HG03457 (cell line): Measurements from ENCODE around the gene RNASEH2A.
"Not testable (repeated sequence)": the region's sequence is repeated elsewhere in the genome, so short reads cannot be mapped to it uniquely, and the experiment has no call there.

ENCODE experiments used
- ATAC-seq: cut with Tn5 transposase; IDR thresholded peaks from one replicate; pipeline ENCODE4 v1.9.1; 2021; ENCODE audit warnings: moderate number of reproducible peaks; ENCODE audit not compliant: unreplicated experiment

RNASEH2A gene

GRCh38 chr19:12793290-12794195 is 12.8 kb upstream of the RNASEH2A start:
- ATAC-seq: peak; percentile 24

GRCh38 chr19:12794196-12794941 is 12.0 kb upstream of the RNASEH2A start:
- ATAC-seq: no peak

DNA sequence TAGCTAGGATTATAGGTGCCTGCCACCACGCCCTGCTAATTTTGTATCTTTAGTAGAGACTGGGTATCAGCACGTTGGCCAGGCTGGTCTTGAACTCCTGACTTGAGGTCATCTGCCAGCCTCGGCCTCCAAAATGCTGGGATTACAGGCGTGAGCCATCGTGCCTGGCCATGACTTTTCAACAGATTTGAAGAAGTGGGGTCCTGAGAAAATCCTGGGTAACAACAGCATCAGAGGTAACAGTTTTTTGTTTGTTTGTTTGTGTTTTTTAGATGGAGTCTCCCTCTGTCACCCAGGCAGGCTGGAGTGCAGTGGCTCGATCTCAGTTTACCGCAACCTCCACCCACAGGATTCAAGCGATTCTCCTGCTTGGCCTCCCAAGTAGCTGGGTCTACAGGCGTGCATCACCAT is 11.4 kb upstream of the RNASEH2A start:
- ATAC-seq: no peak

DNA sequence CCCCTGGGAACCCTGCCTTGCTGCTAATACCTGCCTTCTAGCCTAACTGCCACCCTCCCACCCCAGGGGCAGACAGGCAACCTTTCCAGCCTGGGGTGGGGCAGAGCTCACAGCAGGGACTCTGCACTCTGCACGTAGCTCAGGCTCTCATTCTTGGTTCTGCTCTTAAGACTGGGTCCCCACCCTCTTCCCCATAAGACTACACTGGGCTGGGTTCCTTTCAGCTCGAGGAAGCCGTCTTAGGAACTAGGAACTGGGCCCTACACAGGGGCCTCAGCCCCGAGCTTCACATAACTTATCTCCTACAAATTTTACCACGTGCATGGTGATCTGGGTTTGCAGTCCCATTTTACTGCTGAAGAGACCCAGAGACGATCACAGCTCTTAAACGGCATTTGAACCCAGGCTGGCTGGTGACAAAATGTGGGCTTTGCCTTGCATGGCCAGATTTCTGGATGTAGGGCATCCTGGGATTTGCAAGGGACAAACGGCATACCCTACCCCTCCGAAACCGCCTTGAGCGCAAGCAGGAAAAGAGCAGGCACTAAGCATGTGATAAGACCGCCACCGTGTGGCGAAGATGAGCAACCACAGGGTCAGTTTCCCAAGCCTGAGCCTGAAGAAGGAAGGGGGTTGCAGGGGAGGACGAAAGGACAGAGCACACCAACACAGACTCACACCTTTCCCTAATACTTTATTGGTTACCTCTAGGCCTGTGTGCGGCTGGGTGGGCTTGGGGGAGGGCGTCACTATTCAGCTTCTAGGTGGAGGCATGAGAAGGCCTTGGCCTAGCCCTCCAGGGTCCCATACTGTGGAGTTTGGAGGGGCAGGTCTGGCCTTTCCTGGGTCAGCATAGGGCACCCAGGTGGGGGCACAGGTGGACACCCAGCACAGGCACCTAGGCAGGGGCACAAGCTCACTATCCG is 10.0 kb upstream of the RNASEH2A start:
- ATAC-seq: no peak

GRCh38 chr19:12797141-12797587 is 9.2 kb upstream of the RNASEH2A start:
- no peak for ATAC-seq

DNA sequence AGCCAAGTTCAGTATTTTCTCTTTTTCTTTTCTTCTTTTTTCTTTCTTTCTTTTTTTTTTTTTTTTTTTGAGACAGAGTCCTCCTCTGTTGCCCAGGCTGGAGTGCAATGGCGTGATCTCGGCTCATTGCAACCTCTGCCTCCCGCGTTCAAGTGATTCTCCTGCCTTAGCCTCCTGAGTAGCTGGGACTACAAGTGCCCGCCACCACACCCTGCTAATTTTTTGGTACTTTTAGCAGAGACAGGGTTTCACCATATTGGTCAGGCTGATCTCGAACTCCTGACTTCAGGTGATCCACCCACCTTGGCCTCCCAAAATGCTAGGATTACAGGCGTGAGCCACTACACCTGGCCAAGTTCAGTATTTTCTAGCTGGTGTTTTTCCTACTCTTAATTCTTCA is 8.8 kb upstream of the RNASEH2A start:
- ATAC-seq: not testable (repeated sequence)

GRCh38 chr19:12799742-12800465 is 6.5 kb upstream of the RNASEH2A start:
- no peak for ATAC-seq

DNA sequence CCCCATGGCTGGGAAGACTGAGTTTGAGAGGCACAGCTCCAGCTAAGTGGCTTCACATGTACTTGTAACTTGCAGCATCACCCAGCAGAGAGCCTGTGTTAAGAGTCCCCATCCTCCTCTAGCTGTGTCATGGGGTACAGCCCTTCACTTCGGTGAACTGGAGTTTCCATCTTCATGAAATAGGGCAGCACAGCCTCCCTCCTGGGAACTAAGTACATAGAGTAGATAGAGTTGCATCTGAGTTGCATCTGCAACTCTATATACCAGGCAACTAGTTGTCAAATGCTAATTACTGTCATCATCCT is 6.0 kb upstream of the RNASEH2A start:
- no peak for ATAC-seq

DNA sequence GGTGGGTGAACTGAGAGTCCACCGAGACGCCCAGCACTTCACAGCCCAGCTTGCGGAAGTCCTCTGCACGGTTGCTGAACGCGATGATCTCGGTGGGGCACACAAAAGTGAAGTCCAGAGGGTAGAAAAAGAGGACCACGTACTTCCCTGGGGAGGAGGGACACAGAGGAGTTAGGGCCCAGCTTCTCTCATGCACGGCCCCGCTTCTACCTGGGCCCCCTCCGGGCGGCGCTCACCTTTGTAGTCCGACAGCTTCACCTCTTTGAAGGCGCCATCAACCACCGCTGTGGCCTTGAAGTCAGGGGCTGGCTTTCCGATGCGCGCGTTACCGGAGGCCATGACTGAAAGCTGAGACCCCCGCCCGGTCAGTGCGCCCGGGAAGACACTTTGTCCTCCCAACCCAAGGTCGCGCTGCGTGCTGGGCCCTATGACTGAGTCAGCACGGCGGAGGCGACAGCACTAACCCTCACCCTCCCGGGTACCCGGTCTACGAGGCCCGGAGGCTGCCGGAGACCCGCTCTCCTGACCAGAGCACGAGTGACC is 5.4 kb upstream of the RNASEH2A start:
- ATAC-seq: no peak

GRCh38 chr19:12801466-12802266 is 4.7 kb upstream of the RNASEH2A start, which contains the start of the genes PRDX2 and THSD8:
PRDX2 (minus strand) TSS chr19:12801800; CDS start chr19:12801261, 539 bp downstream.
THSD8 (plus strand) TSS chr19:12802069; CDS start chr19:12802072, 3 bp downstream.
- no peak for ATAC-seq

GRCh38 chr19:12802267-12803106 is 3.9 kb upstream of the RNASEH2A start:
- no peak for ATAC-seq

- ATAC-seq: no peak
Observed at GRCh38 chr19:12804051-12804450, 2.3 kb upstream of the RNASEH2A start.

- ATAC-seq: no peak
Observed at GRCh38 chr19:12815088-12815487, 8.7 kb downstream of the RNASEH2A start.

DNA sequence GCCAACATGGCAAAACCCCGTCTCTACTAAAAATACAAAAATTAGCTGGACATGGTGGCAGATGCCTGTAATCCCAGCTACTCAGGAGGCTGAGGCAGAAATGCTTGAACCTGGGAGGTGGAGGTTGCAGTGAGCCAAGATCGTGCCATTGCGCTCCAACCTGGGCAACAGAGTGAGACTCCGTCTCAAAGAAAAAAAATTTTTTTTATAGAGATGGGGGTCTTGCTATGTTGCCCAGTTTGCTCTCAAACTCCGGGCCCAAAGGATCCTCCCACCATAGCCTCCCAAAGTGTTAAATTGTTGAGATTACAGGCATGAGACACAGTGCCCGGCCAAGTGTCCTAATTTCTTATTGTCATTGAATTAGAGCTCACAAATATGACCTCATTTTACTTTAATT is 10.8 kb downstream of the RNASEH2A start:
- ATAC-seq: not testable (repeated sequence)

- not testable (repeated sequence) for ATAC-seq
Observed at GRCh38 chr19:12817810-12818209, 11.4 kb downstream of the RNASEH2A start.

GRCh38 chr19:12821761-12822160 is 15.4 kb downstream of the RNASEH2A start:
- no peak for ATAC-seq

DNA sequence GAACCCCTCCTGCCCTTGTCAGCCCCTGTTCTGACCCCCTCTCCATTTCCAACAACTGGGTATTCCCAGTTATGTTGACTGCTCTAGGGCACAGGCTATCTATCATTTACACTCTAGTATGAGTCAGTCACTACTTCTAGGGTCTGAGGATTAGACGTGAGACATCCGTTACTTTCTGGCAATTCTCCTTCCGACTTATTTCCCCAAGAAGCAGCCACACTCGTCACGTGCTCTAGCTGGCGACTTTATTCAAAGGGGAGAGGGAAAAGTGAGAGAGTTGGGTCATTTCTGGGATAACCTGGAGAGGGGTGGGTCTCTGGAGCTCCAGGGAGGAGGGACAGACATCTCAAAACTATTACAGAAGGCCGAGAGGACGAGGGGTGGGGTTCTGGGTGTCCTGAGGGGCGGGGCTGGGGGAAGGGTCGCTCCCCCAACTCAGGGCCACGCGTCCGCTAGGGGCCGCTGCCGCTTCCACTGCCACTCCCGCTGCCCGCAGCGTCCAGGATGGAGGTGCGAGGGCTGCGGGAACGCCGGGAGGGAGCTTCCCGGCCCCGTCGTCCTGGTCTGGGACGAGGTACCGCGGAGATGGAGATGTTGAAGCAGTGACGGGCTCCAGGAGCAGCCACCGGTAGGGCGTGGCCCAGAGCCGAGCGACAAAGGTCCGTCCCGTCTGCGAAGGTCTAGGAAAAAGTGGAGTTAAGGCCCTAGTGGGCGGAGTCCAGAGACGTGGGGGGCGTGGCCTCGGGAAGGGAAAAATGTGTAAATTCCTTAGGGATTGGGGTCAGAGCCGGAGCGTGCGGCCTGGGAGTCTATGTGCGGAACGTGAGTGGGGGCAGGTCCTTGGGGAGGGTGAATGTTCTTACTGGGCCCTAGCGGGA is 19.1 kb downstream of the RNASEH2A start:
- no peak for ATAC-seq
